Measurements from ENCODE around the gene MOV10L1.

The MOV10L1 gene

DNA sequence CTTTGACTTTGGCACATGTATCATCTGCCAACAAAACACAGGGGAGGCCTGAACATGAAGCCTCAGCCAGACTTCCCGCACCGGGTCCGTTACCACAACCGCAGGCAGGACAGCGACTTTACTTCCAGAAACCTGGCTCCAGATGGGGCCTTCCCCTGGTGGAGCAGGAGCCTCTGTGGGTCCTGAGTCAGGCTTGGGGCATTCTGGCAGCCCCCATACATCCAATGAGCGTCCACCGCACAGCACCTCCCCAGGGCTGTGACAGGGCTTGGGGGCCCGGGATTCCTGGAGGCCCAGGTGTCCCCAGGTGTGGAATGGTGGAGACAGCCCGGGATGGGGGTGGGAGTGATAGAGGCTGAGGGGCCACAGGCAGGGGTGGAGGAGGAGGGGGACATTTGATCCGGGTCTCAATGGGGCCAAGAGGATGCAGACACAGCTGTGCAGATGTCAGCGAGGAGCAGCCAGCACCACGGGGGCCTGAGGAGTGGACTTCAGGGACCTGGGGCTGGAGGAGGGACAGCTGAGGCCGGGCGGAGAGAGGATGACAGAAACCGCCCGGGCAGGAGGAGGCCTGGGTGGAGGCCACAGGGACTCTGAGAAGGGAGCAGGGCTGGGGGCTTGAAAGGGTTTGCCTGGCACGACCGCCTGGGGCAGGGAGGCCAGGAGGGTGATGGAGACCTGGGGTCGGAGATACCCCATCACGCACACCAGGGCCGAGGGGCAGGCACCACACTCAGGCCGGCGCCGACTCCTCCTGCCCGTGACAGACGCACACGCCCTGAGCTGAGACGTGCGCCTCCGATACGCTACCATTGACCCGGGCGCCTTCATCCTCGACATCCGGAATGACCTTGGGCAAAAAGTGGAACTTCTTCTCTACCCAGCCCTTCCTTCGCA is 40.3 kb upstream of the MOV10L1 start:
- H3K36me3 ChIP-seq (ENCODE audit: control insufficient read depth, low read depth, low read length): no peaks in the 10 kb centered on the region
- H3K27me3 ChIP-seq (ENCODE audit: control insufficient read depth, insufficient read depth, low read length): no peaks in the 10 kb centered on the region
- H3K9me3 ChIP-seq (ENCODE audit: control insufficient read depth, low read depth, low read length): no peaks in the 10 kb centered on the region
- H3K4me3 ChIP-seq (ENCODE audit: low read length): no peak overlapping the region
- H3K9ac ChIP-seq (ENCODE audit: low read length): no peak overlapping the region
- H3K27ac ChIP-seq (ENCODE audit: low read length): no peak overlapping the region
- H3K4me1 ChIP-seq (ENCODE audit: control insufficient read depth, low read depth, low read length): no peaks in the 10 kb centered on the region

DNA sequence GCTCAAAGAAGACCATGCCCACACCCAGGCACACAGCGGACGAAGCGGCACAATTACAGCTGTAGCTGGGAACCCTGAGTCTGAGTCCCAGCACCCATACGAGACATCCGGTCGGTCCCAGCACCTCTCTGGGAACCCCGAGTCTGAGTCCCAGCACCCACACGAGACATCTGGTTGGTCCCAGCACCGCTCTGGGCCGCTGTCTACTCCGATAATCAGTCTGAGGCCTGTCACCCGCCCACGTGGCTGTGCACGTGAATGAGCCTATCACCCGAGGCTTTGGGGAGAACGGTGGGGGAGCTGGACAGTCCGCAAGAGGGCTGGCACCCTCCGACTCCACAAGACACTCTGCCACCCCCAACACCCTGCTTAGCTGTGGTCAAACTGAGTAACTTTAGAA is 37.9 kb upstream of the MOV10L1 start:
- Histone ChIP-seq H3K4me3 (ENCODE audit: low read length) (no peak overlapping the region), H3K27ac (ENCODE audit: low read length) (no peak overlapping the region), H3K27me3 (ENCODE audit: control insufficient read depth, insufficient read depth, low read length) (no peaks in the 10 kb centered on the region), H3K9ac (ENCODE audit: low read length) (no peak overlapping the region), H3K9me3 (ENCODE audit: control insufficient read depth, low read depth, low read length) (no peaks in the 10 kb centered on the region), H3K36me3 (ENCODE audit: control insufficient read depth, low read depth, low read length) (no peaks in the 10 kb centered on the region), H3K4me1 (ENCODE audit: control insufficient read depth, low read depth, low read length) (no peaks in the 10 kb centered on the region)

DNA sequence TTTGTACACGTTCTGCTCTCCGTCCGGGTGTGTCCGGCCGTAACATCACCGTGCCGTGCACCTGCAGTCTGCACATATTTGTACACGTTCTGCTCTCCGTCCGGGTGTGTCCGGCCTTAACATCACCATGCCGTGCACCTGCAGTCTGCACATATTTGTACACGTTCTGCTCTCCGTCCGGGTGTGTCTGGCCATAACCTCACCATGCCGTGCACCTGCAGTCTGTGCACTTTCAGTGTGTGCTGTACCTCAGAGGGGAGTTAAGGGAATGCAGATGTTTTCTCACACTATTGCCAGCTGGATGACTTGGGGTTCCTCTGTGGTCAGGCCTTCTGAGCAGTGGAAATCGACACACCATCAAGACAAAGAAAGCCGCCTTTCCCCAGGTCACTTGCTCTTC is 35.9 kb upstream of the MOV10L1 start:
- Histone ChIP-seq H3K4me3 (ENCODE audit: low read length) (no peak overlapping the region), H3K27me3 (ENCODE audit: control insufficient read depth, insufficient read depth, low read length) (peaks cover 7% of the 10 kb centered on the region), H3K9me3 (ENCODE audit: control insufficient read depth, low read depth, low read length) (no peaks in the 10 kb centered on the region), H3K4me1 (ENCODE audit: control insufficient read depth, low read depth, low read length) (no peaks in the 10 kb centered on the region), H3K36me3 (ENCODE audit: control insufficient read depth, low read depth, low read length) (no peaks in the 10 kb centered on the region), H3K9ac (ENCODE audit: low read length) (no peak overlapping the region), H3K27ac (ENCODE audit: low read length) (no peak overlapping the region)

DNA sequence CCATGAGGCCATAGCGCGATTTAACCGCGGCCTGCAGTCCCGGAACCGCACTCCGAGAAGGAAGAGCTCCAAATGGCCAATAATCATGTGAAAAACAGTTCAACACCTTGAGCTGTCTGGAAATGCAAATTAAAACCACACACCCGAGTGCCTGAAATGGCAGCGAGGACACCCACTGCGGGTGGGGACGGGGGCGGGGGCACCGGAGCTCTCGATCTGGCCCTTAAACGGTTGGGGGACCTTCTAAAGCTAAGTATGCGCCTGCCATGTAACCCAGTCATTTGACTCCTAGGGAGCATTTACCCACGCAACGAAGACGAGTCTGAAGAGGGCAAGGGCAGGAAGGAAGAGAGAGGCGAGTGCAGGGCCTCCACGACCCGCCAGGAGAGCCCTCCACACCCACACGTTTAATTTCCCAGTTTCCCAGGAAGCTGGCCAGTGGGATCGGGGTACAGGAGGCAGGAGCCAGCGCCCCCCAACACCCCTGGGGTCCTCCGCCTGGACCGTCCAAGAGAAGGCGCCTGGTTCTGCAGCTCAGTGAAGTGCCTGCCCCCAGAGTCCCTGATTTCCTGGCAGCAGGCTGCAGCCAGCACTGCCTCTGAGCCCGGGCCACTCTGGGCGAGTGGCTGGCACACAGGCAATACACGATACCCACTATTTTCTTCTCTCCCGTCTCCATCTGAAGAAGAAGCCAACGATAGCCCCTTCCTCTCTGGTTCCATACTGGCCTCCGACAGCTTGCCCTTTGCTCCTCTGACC is 33.4 kb upstream of the MOV10L1 start:
- Histone ChIP-seq H3K9ac (ENCODE audit: low read length) (no peak overlapping the region), H3K9me3 (ENCODE audit: control insufficient read depth, low read depth, low read length) (no peaks in the 10 kb centered on the region), H3K4me3 (ENCODE audit: low read length) (no peak overlapping the region), H3K4me1 (ENCODE audit: control insufficient read depth, low read depth, low read length) (peaks cover 7% of the 10 kb centered on the region), H3K36me3 (ENCODE audit: control insufficient read depth, low read depth, low read length) (no peaks in the 10 kb centered on the region), H3K27ac (ENCODE audit: low read length) (no peak overlapping the region), H3K27me3 (ENCODE audit: control insufficient read depth, insufficient read depth, low read length) (peaks cover 7% of the 10 kb centered on the region)

DNA sequence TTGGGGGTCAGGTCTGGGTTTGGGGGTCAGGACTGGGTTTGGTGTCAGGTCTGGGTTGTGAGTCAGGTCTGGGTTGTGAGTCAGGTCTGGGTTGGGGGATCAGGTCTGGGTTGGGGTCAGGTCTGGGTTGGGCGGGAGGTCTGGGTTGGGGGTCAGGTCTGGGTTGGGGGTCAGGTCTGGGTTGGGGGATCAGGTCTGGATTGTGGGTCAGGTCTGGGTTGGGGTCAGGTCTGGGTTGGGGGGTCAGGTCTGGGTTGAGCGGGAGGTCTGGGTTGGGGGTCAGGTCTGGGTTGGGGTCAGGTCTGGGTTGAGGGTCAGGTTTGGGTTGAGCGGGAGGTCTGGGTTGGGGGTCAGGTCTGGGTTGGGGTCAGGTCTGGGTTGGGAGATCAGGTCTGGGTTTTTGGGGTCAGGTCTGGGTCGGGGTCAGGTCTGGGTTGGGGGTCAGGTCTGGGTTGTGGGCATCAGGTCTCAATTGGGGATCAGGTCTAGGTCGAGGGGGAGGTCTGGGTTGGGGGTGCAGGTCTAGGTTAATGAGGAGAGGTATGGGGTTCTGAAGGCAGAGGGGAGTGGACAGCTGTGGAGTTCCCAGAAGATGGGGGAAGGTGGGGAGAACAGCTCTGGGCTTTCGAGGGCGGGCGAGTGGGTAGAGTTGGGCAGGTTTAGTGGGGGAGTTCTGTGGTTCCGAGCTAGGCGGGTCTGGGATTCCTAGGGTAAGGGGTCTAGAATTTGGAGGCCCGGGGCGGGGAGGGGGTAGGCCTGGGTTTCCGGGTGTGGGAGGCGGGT is 32.3 kb upstream of the MOV10L1 start:
- Histone ChIP-seq H3K27ac (ENCODE audit: low read length) (no peak overlapping the region), H3K27me3 (ENCODE audit: control insufficient read depth, insufficient read depth, low read length) (peaks cover 7% of the 10 kb centered on the region), H3K4me1 (ENCODE audit: control insufficient read depth, low read depth, low read length) (peaks cover 7% of the 10 kb centered on the region)

DNA sequence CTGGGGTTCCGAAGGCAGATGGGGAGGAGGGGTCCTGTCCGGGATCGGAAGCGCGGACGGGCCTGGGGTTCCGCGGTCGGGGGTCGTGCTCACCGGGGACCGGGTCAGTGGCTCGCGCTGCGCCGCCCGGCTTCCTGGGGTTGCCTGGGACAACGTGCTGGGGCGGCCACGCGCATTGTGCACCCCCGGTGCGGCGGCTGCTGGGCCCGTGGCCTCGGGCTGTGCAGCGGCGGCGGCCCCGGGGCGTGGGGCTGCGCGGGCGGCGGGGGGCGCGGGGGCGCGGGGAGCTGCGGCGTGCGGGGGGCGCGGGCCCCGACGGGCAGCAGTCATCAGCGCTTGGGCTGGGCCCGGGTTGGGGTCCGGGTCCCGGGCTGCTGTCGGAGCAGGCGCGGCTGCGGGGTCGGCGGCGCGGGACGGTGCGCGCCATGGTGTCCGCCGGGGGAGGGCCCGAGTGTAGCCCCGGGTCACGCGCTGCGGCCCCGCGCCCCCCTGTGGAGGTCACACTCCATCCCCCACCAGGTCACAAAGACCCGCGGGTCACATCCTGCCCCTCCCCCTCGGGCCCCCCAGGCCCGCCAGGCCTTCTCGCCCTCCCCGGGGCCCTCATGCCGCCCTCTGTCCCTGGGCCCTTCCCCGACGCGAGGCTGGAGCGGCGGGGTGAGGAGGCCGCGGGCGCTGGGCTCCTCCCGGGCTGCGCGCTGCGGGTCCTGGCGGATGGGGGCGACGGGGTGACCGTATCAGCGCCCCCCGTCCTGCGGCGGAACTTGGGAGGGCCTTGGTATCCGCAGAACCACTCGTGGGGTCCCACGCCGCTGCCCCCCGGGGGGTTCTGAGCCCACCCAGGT is 31.5 kb upstream of the MOV10L1 start, which contains the start of gene TTLL8:
TTLL8 (minus strand) TSS at position 238 of the 845 bp plus-strand sequence.
- Histone ChIP-seq H3K27ac (ENCODE audit: low read length) (no peak within 1 kb of the TSS), H3K9me3 (ENCODE audit: control insufficient read depth, low read depth, low read length) (no peaks in the 10 kb centered on the region), H3K4me1 (ENCODE audit: control insufficient read depth, low read depth, low read length) (peaks cover 7% of the 10 kb centered on the region), H3K27me3 (ENCODE audit: control insufficient read depth, insufficient read depth, low read length) (peaks cover 7% of the 10 kb centered on the region), H3K36me3 (ENCODE audit: control insufficient read depth, low read depth, low read length) (no peaks in the 10 kb centered on the region), H3K4me3 (ENCODE audit: low read length) (peak within 1 kb of the TSS; percentile 66), H3K9ac (ENCODE audit: low read length) (no peak within 1 kb of the TSS)

More for the DNA sequence above, 32.3 kb upstream of the MOV10L1 start:
- H3K36me3 ChIP-seq (ENCODE audit: control insufficient read depth, low read depth, low read length): no peaks in the 10 kb centered on the region
- no peak overlapping the region for H3K4me3 ChIP-seq (ENCODE audit: low read length)
- H3K9ac ChIP-seq (ENCODE audit: low read length): no peak overlapping the region
- H3K9me3 ChIP-seq (ENCODE audit: control insufficient read depth, low read depth, low read length): no peaks in the 10 kb centered on the region

DNA sequence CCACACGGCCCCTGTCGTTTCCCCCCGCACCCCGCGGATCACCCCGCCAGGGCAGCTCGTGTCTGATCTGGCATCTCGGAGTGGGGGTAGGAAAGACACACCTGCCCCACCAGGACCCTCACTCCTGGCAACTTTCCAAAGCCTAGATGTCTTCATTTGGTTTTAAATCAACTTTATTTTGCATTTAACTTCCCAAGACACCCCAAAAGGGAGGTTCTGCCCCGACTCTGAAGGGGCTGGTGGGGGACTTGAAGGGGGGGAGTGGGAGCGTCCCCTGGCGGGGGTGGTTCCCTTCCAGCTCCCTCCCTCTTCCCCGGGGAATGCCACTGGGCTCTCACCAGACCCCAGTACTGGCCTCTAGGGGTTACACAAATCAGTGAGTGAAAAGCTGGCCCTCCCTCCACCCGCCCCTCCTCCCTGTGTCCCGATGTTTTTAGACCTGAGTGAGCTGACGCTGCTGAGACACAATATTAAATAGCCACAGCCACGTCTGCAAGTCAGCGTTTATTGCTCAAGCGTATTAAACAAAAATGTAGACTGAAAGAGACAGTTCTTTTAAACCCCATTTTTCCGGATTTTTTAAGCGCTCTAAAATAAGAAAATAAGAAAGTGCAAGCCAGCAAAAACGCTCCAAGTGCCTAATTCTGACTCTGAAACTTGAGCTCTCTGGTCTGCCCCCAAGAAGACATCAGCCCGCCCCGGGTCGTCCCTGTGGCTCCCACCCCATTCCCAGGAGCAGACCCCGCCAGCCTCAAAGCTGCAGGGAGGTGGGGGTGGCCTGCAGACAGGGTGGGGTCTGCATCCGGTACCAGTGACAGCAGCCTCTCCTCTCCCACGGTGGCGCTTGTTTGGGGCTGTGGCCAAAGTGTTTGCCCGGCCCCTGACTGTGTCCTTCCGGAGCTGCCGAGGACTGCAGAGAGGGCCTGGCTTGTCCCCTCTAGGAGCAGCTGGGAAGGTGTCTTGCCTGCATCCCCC is 30.6 kb upstream of the MOV10L1 start:
- H3K9me3 ChIP-seq (ENCODE audit: control insufficient read depth, low read depth, low read length): no peaks in the 10 kb centered on the region
- peaks cover 7% of the 10 kb centered on the region for H3K4me1 ChIP-seq (ENCODE audit: control insufficient read depth, low read depth, low read length)
- H3K27ac ChIP-seq (ENCODE audit: low read length): no peak overlapping the region
- no peak overlapping the region for H3K9ac ChIP-seq (ENCODE audit: low read length)
- H3K27me3 ChIP-seq (ENCODE audit: control insufficient read depth, insufficient read depth, low read length): peaks cover 7% of the 10 kb centered on the region
- no peaks in the 10 kb centered on the region for H3K36me3 ChIP-seq (ENCODE audit: control insufficient read depth, low read depth, low read length)
- H3K4me3 ChIP-seq (ENCODE audit: low read length): peak overlapping the region; percentile 66

DNA sequence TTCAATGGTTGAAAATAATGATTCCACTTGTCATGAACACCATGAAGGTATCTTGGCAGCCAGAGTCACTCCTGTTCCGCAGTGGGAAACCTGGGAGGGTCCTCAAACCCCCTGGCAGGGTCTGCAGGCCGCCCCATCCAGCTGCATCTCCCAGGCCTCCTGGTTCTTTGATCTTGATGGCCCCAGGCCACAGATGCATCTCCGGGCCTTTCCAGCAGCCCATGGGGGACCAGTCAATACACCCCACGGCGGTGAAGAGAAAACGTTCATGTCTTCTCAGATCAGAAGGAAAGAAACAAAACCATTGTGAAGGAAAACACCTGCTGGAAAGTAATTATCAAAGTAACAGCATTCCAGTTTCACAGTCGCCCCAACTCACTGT is 29.9 kb upstream of the MOV10L1 start:
- no peaks in the 10 kb centered on the region for H3K36me3 ChIP-seq (ENCODE audit: control insufficient read depth, low read depth, low read length)
- no peak overlapping the region for H3K9ac ChIP-seq (ENCODE audit: low read length)
- H3K4me1 ChIP-seq (ENCODE audit: control insufficient read depth, low read depth, low read length): peaks cover 7% of the 10 kb centered on the region
- peak overlapping the region; percentile 66 for H3K4me3 ChIP-seq (ENCODE audit: low read length)
- H3K9me3 ChIP-seq (ENCODE audit: control insufficient read depth, low read depth, low read length): no peaks in the 10 kb centered on the region
- H3K27ac ChIP-seq (ENCODE audit: low read length): no peak overlapping the region
- H3K27me3 ChIP-seq (ENCODE audit: control insufficient read depth, insufficient read depth, low read length): peaks cover 7% of the 10 kb centered on the region

DNA sequence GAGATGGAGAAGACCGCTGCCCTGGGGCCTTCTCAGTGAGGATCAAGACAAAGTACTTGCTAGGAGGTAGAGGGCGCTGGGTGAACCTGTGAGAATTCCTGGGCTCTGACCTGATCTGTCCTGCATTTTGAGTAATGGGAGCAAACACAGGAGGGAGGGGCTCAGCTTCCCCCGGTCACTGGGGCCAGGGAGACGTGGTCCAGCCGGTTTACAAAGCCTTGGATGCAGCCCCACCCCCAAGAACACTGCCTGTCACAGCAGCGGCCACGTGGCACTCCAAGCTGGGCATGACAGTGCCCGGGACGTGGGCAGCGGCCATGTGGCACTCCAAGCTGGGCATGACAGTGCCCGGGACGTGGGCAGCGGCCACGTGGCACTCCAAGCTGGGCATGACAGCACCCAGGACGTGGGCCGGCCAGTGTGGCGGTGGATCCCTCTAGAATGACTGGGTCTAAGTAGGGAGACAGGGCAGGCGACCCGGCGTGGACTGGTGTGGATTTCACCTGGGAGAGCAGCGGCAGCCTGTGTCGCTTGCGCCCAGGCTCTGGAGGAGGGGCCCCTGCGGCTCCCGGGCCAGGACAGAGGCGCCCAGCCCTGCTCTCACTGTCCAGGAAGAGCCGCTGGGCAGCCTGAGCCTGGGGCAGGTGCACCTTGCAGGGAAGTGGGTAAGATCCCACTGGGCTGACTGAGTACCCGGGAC is 29.2 kb upstream of the MOV10L1 start:
- H3K27ac ChIP-seq (ENCODE audit: low read length): no peak overlapping the region
- H3K9ac ChIP-seq (ENCODE audit: low read length): no peak overlapping the region
- H3K9me3 ChIP-seq (ENCODE audit: control insufficient read depth, low read depth, low read length): no peaks in the 10 kb centered on the region
- H3K4me3 ChIP-seq (ENCODE audit: low read length): no peak overlapping the region
- peaks cover 7% of the 10 kb centered on the region for H3K4me1 ChIP-seq (ENCODE audit: control insufficient read depth, low read depth, low read length)
- peaks cover 7% of the 10 kb centered on the region for H3K27me3 ChIP-seq (ENCODE audit: control insufficient read depth, insufficient read depth, low read length)
- H3K36me3 ChIP-seq (ENCODE audit: control insufficient read depth, low read depth, low read length): no peaks in the 10 kb centered on the region

All from iPS-18a (cell line).